Measurements from ENCODE around the gene NEK5.
"Not testable (repeated sequence)": the region's sequence is repeated elsewhere in the genome, so short reads cannot be mapped to it uniquely, and the experiment has no call there.

The NEK5 gene

GRCh38 chr13:52097197-52097596, 31.7 kb downstream of the NEK5 start:
- DNase-seq (ENCODE audit: low read depth in 2 of 2): no peak
- TF ChIP-seq CTCF (IDR thresholded peaks at IDR 0.05; ENCODE audit: low read depth, low read length): no peak
- no peak overlapping the region for H3K4me3 ChIP-seq (replicated peaks in 1 of 2; ENCODE audit: low read depth in 2 of 2, low read length in 2 of 2)

- H3K4me3 ChIP-seq (replicated peaks in 1 of 2; ENCODE audit: low read depth in 2 of 2, low read length in 2 of 2): no peak overlapping the region
- TF ChIP-seq CTCF (IDR thresholded peaks at IDR 0.05; ENCODE audit: low read depth, low read length): no peak
- no peak for DNase-seq (ENCODE audit: low read depth in 2 of 2)
Observed at GRCh38 chr13:52096748-52097147, 32.1 kb downstream of the NEK5 start.

- no peak for TF ChIP-seq CTCF (IDR thresholded peaks at IDR 0.05; ENCODE audit: low read depth, low read length)
- DNase-seq (ENCODE audit: low read depth in 2 of 2): no peak
- H3K4me3 ChIP-seq (replicated peaks in 1 of 2; ENCODE audit: low read depth in 2 of 2, low read length in 2 of 2): no peak overlapping the region
Observed at GRCh38 chr13:52096062-52096461, 32.8 kb downstream of the NEK5 start.

DNA sequence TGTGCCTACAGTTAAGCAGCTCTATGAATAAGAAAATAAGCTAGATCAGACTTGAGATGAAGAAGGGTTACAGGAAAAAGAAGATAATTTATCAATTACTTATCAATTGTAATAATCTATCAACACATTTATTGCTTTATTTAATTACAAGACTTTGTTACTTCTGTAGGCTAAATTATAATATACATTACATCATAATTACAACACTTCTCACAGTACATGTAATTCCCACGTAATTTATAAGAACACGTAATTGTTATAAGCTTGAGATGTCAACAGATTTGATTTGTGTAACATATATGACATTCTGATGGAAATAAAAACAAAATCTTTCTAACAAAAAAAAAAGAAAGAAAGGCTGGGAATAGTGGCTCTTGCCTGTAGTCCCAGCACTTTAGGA, 36.8 kb downstream of the NEK5 start:
- DNase-seq (ENCODE audit: low read depth in 2 of 2): no peak
- H3K4me3 ChIP-seq (replicated peaks in 1 of 2; ENCODE audit: low read depth in 2 of 2, low read length in 2 of 2): no peak overlapping the region
- no peak for TF ChIP-seq CTCF (IDR thresholded peaks at IDR 0.05; ENCODE audit: low read depth, low read length)

DNA sequence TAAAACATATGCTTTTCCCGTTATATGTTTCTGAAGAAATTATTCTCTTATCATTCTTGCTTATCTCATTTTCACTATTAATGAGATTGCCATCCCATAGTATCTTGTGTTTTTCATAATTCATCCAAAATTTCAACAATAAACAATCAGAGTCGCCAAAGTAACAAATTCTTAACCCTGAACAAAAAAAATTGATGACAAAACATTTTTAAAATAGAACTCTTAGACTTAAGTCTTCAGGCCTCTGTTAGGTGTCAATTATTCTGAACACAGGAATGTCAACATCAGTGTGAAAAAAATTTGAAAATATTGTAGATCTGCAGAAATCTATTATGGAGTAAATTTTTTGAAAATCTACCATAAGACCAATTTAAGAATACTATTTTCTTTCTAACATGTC, 37.4 kb downstream of the NEK5 start:
- no peak overlapping the region for H3K4me3 ChIP-seq (replicated peaks in 1 of 2; ENCODE audit: low read depth in 2 of 2, low read length in 2 of 2)
- TF ChIP-seq CTCF (IDR thresholded peaks at IDR 0.05; ENCODE audit: low read depth, low read length): no peak
- DNase-seq (ENCODE audit: low read depth in 2 of 2): no peak

- no peak for TF ChIP-seq CTCF (IDR thresholded peaks at IDR 0.05; ENCODE audit: low read depth, low read length)
- no peak overlapping the region for H3K4me3 ChIP-seq (replicated peaks in 1 of 2; ENCODE audit: low read depth in 2 of 2, low read length in 2 of 2)
- DNase-seq (ENCODE audit: low read depth in 2 of 2): peak; percentile 51 to 78
Observed at GRCh38 chr13:52085421-52085820, 43.5 kb downstream of the NEK5 start.

GRCh38 chr13:52084981-52085380, 43.9 kb downstream of the NEK5 start:
- H3K4me3 ChIP-seq (replicated peaks in 1 of 2; ENCODE audit: low read depth in 2 of 2, low read length in 2 of 2); DNase-seq (ENCODE audit: low read depth in 2 of 2): not testable (repeated sequence)
